T-helper 1 cell (primary cell): ENCODE data around the gene CLDN22.

ENCODE experiments used
- DNase-seq, 5 donors: peaks; one replicate each; pipeline ENCODE4 v3.0.0-alpha.2; 2012 to 2020
- total RNA-seq, 4 donors: gene quantifications; one replicate each; lab custom pipeline; 2026; lab: John Stamatoyannopoulos, UW

CLDN22 gene
- 0 reads per million in 4 donors for total RNA-seq

- DNase-seq: no peak
Observed at GRCh38 chr4:183320211-183321059, at the start of gene CLDN22. TSS of gene CLDN22 (minus strand) at chr4:183320276. CDS start at chr4:183320218, 58 bp downstream.

GRCh38 chr4:183369073-183369472, 49.0 kb upstream of the CLDN22 start:
- DNase-seq: no peak

DNA sequence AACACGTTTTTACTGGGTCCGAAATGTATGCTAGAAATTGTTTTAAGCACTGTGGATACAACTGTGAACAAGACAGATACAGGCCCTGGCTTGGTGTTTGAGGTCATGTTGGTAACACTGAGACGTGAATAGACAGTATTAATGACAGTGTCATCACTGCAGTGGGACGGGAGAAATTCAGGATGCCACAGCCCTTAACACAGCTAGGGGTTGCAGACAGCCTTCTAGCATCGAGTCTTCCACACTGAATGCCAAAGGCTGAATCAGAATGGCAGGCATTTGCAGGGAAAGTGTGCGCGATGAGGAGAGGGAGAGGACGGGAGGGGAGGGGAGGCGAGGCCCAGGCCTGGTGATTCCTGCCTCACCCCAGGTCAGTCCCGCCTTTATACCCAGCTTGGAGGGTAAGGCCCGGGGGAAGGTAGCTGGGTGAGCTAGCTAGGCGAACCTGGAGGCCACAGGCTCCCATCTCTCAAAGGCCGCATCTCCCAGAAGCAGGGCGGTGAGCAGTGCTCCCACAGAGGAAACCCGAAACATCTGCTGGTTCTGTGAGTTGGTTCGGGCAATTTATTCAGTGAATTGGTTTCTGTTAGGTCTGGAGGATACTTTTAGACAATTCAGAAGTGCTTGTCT, 46.2 kb upstream of the CLDN22 start:
- no peak for DNase-seq

GRCh38 chr4:183364025-183364424, 43.9 kb upstream of the CLDN22 start:
- DNase-seq: no peak

GRCh38 chr4:183362916-183363542, 43.0 kb upstream of the CLDN22 start:
- no peak for DNase-seq

DNA sequence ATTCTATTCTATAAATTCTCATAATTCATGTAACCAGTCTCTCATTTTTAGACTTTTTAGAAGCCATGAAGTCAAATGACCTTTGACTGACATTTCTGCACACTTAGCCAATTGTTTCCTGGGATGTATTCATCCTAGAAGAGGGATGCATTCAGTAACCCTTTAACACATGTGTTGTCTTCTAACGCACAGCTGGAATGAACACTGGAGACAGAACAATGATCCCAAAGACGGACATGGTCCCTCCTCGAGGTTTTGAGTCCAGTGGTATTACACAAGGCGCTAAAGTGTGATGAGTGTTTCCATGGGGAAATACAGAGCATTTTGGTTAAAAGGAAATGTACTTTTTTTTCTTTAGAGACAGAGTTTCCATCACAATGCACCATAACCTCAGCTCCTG, 42.0 kb upstream of the CLDN22 start:
- no peak for DNase-seq

- DNase-seq: no peak
Observed at GRCh38 chr4:183360161-183360919, 40.3 kb upstream of the CLDN22 start.

GRCh38 chr4:183358215-183358755, 38.2 kb upstream of the CLDN22 start:
- no peak for DNase-seq

GRCh38 chr4:183356931-183357675, 37.0 kb upstream of the CLDN22 start:
- DNase-seq: no peak

DNA sequence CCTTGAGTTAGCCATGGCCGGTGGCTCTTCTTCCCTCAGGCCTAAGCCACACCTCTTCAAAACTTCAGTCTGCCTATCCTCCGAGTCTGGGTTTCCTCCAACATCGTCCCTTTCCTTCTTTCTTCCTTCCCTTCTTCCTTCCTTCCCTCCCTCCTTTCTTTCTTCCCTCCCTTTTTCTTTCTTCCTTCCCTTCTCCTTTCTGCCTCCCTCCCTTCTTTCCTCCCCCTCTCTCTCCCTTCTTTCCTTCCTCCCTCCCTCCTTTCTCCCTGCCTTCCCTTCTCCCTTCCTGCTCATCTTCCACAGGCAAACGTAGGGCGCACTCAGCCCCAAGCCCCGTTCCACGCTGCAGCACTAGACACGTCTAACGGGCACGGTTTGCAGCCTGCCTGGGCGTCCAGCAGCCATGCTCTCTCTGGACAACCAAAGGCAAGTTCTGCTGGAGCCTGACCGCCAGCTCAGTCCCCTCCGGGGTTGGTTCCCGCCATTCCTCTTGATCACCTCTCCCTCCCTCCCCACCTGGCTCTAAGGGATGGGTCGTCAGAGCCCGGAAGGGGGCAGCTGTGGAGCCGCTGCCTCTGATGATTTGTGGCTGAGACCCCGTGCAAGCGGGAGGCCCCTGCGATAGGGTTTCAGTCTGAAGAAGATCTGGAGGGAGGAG, 36.2 kb upstream of the CLDN22 start:
- no peak for DNase-seq

DNA sequence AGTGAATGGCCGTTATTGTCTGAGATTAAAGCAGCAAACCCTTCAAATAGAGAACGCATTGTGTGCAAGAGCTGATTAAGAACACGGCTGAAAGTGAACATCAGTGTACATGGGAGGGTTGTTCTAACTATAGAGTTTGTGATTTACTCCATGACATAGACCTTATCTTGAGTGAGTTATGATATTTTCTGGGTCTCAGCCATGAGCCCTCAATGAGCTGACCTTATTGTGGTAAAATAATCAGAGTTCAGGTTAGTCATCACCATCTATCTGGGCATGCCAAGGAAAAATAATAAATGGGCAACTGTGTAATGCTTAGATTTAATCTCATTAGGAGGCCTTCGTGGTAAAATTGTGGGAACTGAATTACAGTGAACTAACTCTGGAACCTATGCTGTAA, 35.3 kb upstream of the CLDN22 start:
- DNase-seq: no peak

- no peak for DNase-seq
Observed at GRCh38 chr4:183354219-183354618, 34.1 kb upstream of the CLDN22 start.

DNA sequence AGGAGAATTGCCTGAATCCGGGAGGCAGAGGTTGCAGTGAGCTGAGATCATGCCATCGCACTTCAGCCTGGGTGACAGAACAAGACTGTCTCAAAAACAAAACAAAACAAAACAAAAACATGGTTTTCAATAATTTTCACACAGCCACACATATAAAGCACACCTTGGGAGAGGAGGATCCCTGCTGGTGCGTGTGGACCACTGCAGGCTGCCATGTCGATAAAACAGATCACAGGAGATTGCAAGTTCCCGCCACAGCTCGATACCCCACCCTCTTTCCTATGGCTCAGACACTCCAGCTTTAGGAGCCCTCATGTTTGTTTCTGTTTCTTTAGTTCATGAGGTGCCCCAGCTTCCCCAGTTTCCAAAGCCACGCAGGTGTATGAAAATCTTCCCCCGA, 33.5 kb upstream of the CLDN22 start:
- DNase-seq: no peak

DNA sequence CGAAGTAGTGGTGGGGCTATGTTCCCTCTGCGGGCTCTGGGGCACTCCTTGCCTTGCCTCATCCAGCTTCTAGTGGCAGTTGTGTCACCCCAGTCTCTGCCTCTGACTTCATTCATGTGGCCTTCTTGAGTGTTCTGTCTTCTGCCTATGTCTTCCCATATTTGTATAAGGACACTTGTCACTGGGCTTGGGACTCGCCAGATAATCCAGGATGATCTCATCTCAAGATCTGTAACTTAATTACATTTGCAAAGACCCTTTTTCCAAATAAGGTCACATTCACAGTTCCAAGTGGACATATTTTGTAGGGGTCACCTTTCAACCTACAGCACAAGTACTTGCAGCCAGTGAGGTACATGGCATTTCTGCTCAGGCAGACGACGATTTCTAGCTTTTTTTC, 32.5 kb upstream of the CLDN22 start:
- no peak for DNase-seq

- DNase-seq: no peak
Observed at GRCh38 chr4:183350317-183351071, 30.4 kb upstream of the CLDN22 start.

DNA sequence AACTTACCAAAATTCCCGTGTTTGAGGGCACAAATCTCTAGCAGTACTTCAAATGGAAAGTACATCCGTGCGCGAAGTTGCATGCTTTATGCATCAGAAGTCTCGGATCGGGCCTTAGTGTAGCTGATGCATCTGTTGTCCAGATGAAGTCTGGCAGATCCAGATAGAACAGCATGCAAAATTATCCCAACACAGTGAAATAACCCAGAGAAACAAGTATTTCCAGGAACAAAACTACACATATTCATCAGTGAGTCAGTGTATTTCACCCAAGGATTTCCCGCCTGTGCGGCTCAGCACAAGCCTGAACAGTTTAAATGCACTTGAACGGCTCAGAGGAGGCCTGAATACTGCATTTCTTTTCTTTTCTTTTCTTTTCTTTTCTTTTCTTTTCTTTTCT, 29.6 kb upstream of the CLDN22 start:
- no peak for DNase-seq

DNA sequence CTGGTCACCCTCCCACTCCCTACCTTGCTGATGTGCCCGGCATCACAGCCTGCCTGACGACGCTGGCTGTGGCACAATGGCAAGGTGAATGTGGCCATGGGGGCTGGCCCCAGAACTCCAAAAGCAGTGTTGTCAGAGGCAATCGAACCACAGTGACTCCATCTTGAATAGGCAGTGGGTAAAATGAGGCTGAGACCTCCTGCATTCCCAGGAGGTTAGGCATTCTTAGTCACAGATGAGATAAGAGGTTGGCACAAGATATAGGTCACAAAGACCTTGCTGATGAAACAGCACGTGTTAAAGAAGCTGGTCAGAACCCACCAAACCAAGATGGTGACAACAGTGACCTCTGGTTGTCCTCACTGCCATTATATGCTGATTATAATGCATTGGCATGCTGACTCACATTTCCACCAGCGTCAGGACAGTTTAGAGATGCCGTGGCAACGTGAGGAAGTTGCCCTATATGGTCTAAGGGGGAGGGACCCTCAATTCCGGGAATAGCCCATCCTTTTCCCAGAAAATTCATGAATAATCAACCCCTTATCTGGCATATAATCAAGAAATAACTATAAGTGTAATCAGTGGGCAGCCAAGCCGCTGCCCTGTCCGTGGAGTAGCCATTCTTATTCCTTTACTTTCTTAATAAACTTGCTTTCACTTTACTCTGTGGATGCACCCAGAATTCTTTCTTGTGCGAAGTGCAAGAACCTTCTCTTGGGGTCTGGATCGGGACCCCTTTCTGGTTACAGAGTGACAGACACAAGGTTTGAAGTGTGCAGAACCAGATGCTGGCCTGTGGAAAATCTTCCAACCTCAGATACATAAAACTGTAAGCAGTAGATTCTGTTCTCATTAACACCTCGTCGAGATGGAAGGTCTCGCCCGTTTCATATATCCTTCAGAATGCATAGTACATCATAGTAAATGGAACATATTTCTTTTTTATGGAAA, 28.9 kb upstream of the CLDN22 start:
- DNase-seq: peak in 1 of 5 donors; percentile 87

DNA sequence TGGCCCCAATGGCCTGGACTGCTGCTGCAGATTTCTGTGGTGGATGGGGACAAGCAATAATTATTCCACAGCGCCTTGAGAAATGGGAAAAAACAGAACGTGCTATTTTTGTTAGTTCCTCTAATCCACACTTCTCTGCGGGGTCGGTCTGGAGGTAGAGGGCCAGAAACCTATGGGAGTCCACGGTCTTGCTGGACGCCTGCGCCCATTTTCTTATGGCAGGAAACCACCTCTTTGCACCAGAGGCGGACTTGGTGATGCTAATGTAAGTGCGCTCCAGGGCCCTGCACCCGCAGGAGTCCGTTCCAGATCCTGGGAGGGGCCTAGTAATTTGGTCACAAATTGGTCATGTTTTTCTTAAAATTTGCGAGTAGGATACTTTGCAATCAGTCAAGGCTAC, 28.1 kb upstream of the CLDN22 start:
- no peak for DNase-seq

GRCh38 chr4:183347566-183347965, 27.5 kb upstream of the CLDN22 start:
- no peak for DNase-seq
